SK-N-SH (cell line): ENCODE results near the gene APPL1. TPM values are rescaled to one million over a fixed set of nuclear protein-coding genes. Genes with fewer than 3 reads are reported as not detected.

ENCODE experiments used
- CTCF ChIA-PET: fragments of 300-600, 350-600 bp; formaldehyde crosslinking; extraction: SDS; loops from one replicate; lab custom pipeline; 2021; lab: Yijun Ruan, JAX
- POLR2A ChIA-PET: fragments of 350-600 bp; sonication (Branson Sonifier 250); formaldehyde crosslinking; extraction: SDS; loops from one replicate; lab custom pipeline; 2020; ENCODE audit warnings: antibody characterized with exemption, inconsistent platforms; lab: Yijun Ruan, JAX
- DNase-seq: peaks from one replicate; pipeline ENCODE4 v3.0.0; 2012
- H2AFZ ChIP-seq: fragments of 200-600 bp; sonication (generic); 2 replicates; pipeline ENCODE4 v1.8.1; 2016; ENCODE audit warnings: antibody characterized with exemption, mild to moderate bottlenecking, low read depth
- H3F3A ChIP-seq: fragments of 200-600 bp; sonication (generic); replicated peaks from 2 replicates; pipeline ENCODE3; 2016; ENCODE audit warnings: antibody characterized with exemption, mild to moderate bottlenecking; ENCODE audit not compliant: insufficient read depth
- H3K27ac ChIP-seq, 2 experiments: fragments of 200-500 bp in 1 of 2; fragments of 200-600 bp in 1 of 2; sonication (Bioruptor generic) in 1 of 2; sonication (generic), shearing (Covaris generic) in 1 of 2; 2 replicates each; pipeline versions ENCODE4 v1.5.1 to v1.6.1; 2014 to 2016; ENCODE audit warnings: low read depth in 2 of 2, inconsistent platforms in 1 of 2, low read length in 1 of 2, mild to moderate bottlenecking in 1 of 2, mixed read lengths in 1 of 2
- H3K27me3 ChIP-seq: fragments of 200-600 bp; sonication (generic), shearing (Covaris generic); 2 replicates; pipeline ENCODE4 v1.6.1; 2016; ENCODE audit warnings: mixed run types; ENCODE audit not compliant: insufficient read depth
- H3K36me3 ChIP-seq, 2 experiments: fragments of 200-500 bp in 1 of 2; fragments of 200-600 bp in 1 of 2; sonication (Bioruptor generic) in 1 of 2; sonication (generic) in 1 of 2; replicated peaks in 1 of 2; 2 replicates each; pipeline versions ENCODE3 to v1.5.1; 2014 to 2016; ENCODE audit warnings: low read length in 1 of 2, mild to moderate bottlenecking in 1 of 2; ENCODE audit not compliant: insufficient read depth in 2 of 2, control insufficient read depth in 1 of 2
- H3K4me1 ChIP-seq, 2 experiments: fragments of 200-500 bp in 1 of 2; fragments of 200-600 bp in 1 of 2; sonication (Bioruptor generic) in 1 of 2; sonication (generic), shearing (Covaris generic) in 1 of 2; 2 replicates each; pipeline versions ENCODE4 v1.5.1 to v1.6.1; 2014 to 2016; ENCODE audit warnings: low read depth in 1 of 2, low read length in 1 of 2, mixed run types in 1 of 2; ENCODE audit not compliant: insufficient read depth in 2 of 2, control insufficient read depth in 1 of 2
- H3K4me2 ChIP-seq: fragments of 200-600 bp; sonication (generic), shearing (Covaris generic); 2 replicates; pipeline ENCODE4 v1.6.1; 2017; ENCODE audit warnings: mixed run types
- H3K4me3 ChIP-seq, 2 experiments: fragments of 200-500 bp in 1 of 2; fragments of 200-600 bp in 1 of 2; sonication (Bioruptor generic) in 1 of 2; sonication (generic), shearing (Covaris generic) in 1 of 2; 2 replicates each; pipeline versions ENCODE4 v1.5.1 to v1.8.1; 2014 to 2016; ENCODE audit warnings: low read depth in 2 of 2, inconsistent platforms in 1 of 2, low read length in 1 of 2, mild to moderate bottlenecking in 1 of 2, mixed read lengths in 1 of 2, moderate library complexity in 1 of 2
- H3K79me2 ChIP-seq: fragments of 200-600 bp; sonication (generic); 2 replicates; pipeline ENCODE4 v1.8.1; 2017; ENCODE audit warnings: mild to moderate bottlenecking; ENCODE audit not compliant: insufficient read depth
- H3K9ac ChIP-seq: fragments of 200-600 bp; sonication (generic); 2 replicates; pipeline ENCODE4 v1.6.1; 2017; ENCODE audit warnings: mixed run types
- H3K9me2 ChIP-seq: fragments of 200-600 bp; sonication (generic); 2 replicates; pipeline ENCODE4 v1.6.1; 2017; ENCODE audit warnings: mixed run types
- H3K9me3 ChIP-seq: fragments of 200-600 bp; sonication (generic); 2 replicates; pipeline ENCODE4 v1.6.1; 2017; ENCODE audit warnings: mixed run types, mild to moderate bottlenecking, moderate library complexity
- H4K20me1 ChIP-seq: fragments of 200-600 bp; sonication (generic); 2 replicates; pipeline ENCODE4 v1.6.1; 2017; ENCODE audit warnings: mild to moderate bottlenecking, mixed run types; ENCODE audit not compliant: insufficient read depth
- ELF1 ChIP-seq: IDR thresholded peaks from 2 replicates; pipeline ENCODE4 v1.4.0; 2012
- EZH2phosphoT487 ChIP-seq: fragments of 200-600 bp; sonication (generic); IDR thresholded peaks from 2 replicates; pipeline ENCODE4 v1.6.1; 2017; ENCODE audit warnings: low read depth, mixed run types, mild to moderate bottlenecking, antibody characterized with exemption, moderate library complexity, borderline replicate concordance
- FOXJ3 ChIP-seq: sonication (generic); formaldehyde crosslinking; IDR thresholded peaks from 2 replicates; pipeline ENCODE4 v1.5.1; 2020; ENCODE audit warnings: mild to moderate bottlenecking, missing genetic modification reagents
- GABPA ChIP-seq: IDR thresholded peaks from 2 replicates; pipeline ENCODE4 v1.4.0; 2012; ENCODE audit warnings: low read depth, mild to moderate bottlenecking
- GATA2 ChIP-seq: sonication (generic); formaldehyde crosslinking; IDR thresholded peaks from 2 replicates; pipeline ENCODE4 v1.5.0; 2020; ENCODE audit warnings: mild to moderate bottlenecking, missing genetic modification reagents
- JUND ChIP-seq: IDR thresholded peaks from 2 replicates; pipeline ENCODE4 v1.4.0; 2012
- MXI1 ChIP-seq: IDR thresholded peaks from 2 replicates; pipeline ENCODE4 v1.6.1; 2012; ENCODE audit warnings: mild to moderate bottlenecking, low read depth, low read length, improper control_type of control experiment
- NFIC ChIP-seq: IDR thresholded peaks from 2 replicates; pipeline ENCODE4 v1.4.0; 2012; ENCODE audit warnings: borderline replicate concordance
- PBX3 ChIP-seq: IDR thresholded peaks from 2 replicates; pipeline ENCODE4; 2012
- POLR2AphosphoS5 ChIP-seq: IDR thresholded peaks from 2 replicates; pipeline ENCODE4 v1.6.1; 2012; ENCODE audit warnings: low read depth, low read length
- RAD21 ChIP-seq: IDR thresholded peaks from 2 replicates; pipeline ENCODE4 v1.6.1; 2012; ENCODE audit warnings: mild to moderate bottlenecking, low read length
- RCOR1 ChIP-seq: fragments of 150-350 bp; IDR thresholded peaks from 2 replicates; pipeline ENCODE4 v1.6.1; 2017; ENCODE audit warnings: antibody characterized with exemption, low read length
- REST ChIP-seq: IDR thresholded peaks from 2 replicates; pipeline ENCODE4 v1.6.1; 2012; ENCODE audit warnings: mild to moderate bottlenecking, low read depth, low read length, moderate library complexity
- RXRA ChIP-seq: IDR thresholded peaks from 2 replicates; pipeline ENCODE4 v1.4.0; 2012; ENCODE audit warnings: low read depth, mild to moderate bottlenecking, borderline replicate concordance
- SMC3 ChIP-seq: IDR thresholded peaks from 2 replicates; pipeline ENCODE4 v1.6.1; 2012; ENCODE audit warnings: low read depth, low read length, improper control_type of control experiment
- TAF1 ChIP-seq: IDR thresholded peaks from 2 replicates; pipeline ENCODE4 v1.6.1; 2012; ENCODE audit warnings: low read depth, mild to moderate bottlenecking, low read length, moderate library complexity, borderline replicate concordance
- USF1 ChIP-seq: IDR thresholded peaks from 2 replicates; pipeline ENCODE4 v1.4.0; 2012; ENCODE audit warnings: low read depth, borderline replicate concordance
- USF2 ChIP-seq: fragments of 150-350 bp; IDR thresholded peaks from 2 replicates; pipeline ENCODE4 v1.6.1; 2017; ENCODE audit warnings: antibody characterized with exemption, low read length, low read depth, borderline replicate concordance
- YY1 ChIP-seq: IDR thresholded peaks from 2 replicates; pipeline ENCODE4 v1.4.0; 2012; ENCODE audit warnings: low read depth, mild to moderate bottlenecking
- WGBS: methylation state at CpG from one replicate; pipeline ENCODE4 v1.1.6; 2017; ENCODE audit warnings: low lambda C conversion rate; 5-methylcytosine and 5-hydroxymethylcytosine counted together
- polyA plus RNA-seq, 3 experiments: library from polyadenylated mRNA; depleted of rRNA; stranded (reverse); fragments of >200 nt; gene quantifications; 2 replicates each; pipeline ENCODE4 v1.2.3, GENCODE V29; 2012

APPL1 gene
- polyA plus RNA-seq, 1 of the 3 experiments (the other 2 are of a cell fraction), result 6.9 TPM

GRCh38 chr3:57199895-57200297 is 27.6 kb upstream of the APPL1 start, which contains the start of gene HESX1:
TSS of gene HESX1 (minus strand) at chr3:57199978. CDS start at chr3:57199918, 60 bp downstream.
- no peak for DNase-seq
- no peaks in the 10 kb centered on the region for H4K20me1 ChIP-seq
- H3F3A ChIP-seq, result no peaks in the 10 kb centered on the region
- no peaks in the 10 kb centered on the region for H3K4me1 ChIP-seq
- CTCF ChIA-PET, result interaction anchor here (1.1 kb wide), 1 partner anchor 22 kb away, joined by 4 read pairs; no protein-coding TSS in a partner anchor
- WGBS, result 80% methylated on average over 4 of the region's 4 CpGs
- H3K79me2 ChIP-seq, result no peaks in the 10 kb centered on the region
- POLR2A ChIA-PET, result no interaction called here
- H2AFZ ChIP-seq, result no peak within 1 kb of the TSS
- no peaks in the 10 kb centered on the region for H3K36me3 ChIP-seq
- no peak for TF ChIP-seq GATA2 (CRISPR knock-in tag)
- no peak for TF ChIP-seq USF2
- no peak for TF ChIP-seq YY1
- no peak for TF ChIP-seq JUND
- TF ChIP-seq TAF1, result no peak
- no peak for TF ChIP-seq RAD21
- TF ChIP-seq MXI1, result no peak
- TF ChIP-seq ELF1, result no peak
- no peak for TF ChIP-seq SMC3
- TF ChIP-seq NFIC, result no peak
- TF ChIP-seq PBX3, result no peak
- no peak for TF ChIP-seq FOXJ3
- no peak for TF ChIP-seq USF1
- TF ChIP-seq REST, result no peak
- TF ChIP-seq RCOR1, result no peak
- TF ChIP-seq EZH2phosphoT487, result no peak
- TF ChIP-seq RXRA, result no peak
- no peak for TF ChIP-seq POLR2AphosphoS5
- no peak for TF ChIP-seq GABPA
- H3K9me3 ChIP-seq, result peaks cover 4% of the 10 kb centered on the region; the same call in 1 of the 2 replicates
- no peak within 1 kb of the TSS for H3K4me2 ChIP-seq
- H3K27ac ChIP-seq, result no peak within 1 kb of the TSS
- H3K27me3 ChIP-seq, result no peaks in the 10 kb centered on the region
- H3K9ac ChIP-seq, result no peak within 1 kb of the TSS
- no peak within 1 kb of the TSS for H3K4me3 ChIP-seq
- H3K9me2 ChIP-seq, result no peaks in the 10 kb centered on the region
